Measurements from ENCODE around the gene POLD1.

The POLD1 gene

GRCh38 chr19:50447053-50447452 lies 62.9 kb downstream of the POLD1 start:
- no peak for DNase-seq

- DNase-seq = no peak
These were observed 63.6 kb downstream of the POLD1 start for GRCh38 chr19:50447750-50448149.

GRCh38 chr19:50449236-50449899 lies 65.2 kb downstream of the POLD1 start:
- no peak for DNase-seq

- no peak for DNase-seq
These were observed 66.4 kb downstream of the POLD1 start for GRCh38 chr19:50450369-50451222.

- no peak for DNase-seq
These were observed 67.0 kb downstream of the POLD1 start for GRCh38 chr19:50451223-50451534.

- no peak for DNase-seq
These were observed 69.1 kb downstream of the POLD1 start for GRCh38 chr19:50453243-50453642.

- DNase-seq = no peak
These were observed 71.8 kb downstream of the POLD1 start for GRCh38 chr19:50455992-50456391.

GRCh38 chr19:50457300-50457699 lies 73.2 kb downstream of the POLD1 start:
- DNase-seq = no peak

GRCh38 chr19:50458396-50459066 lies 74.4 kb downstream of the POLD1 start:
- DNase-seq = no peak

GRCh38 chr19:50459067-50459456 lies 74.9 kb downstream of the POLD1 start:
- no peak for DNase-seq

- no peak for DNase-seq
These were observed 75.5 kb downstream of the POLD1 start for GRCh38 chr19:50459638-50460037.

GRCh38 chr19:50460161-50460765 lies 76.1 kb downstream of the POLD1 start:
- no peak for DNase-seq

GRCh38 chr19:50461066-50461875 lies 77.1 kb downstream of the POLD1 start:
- peak; percentile 34 for DNase-seq

GRCh38 chr19:50462970-50463369 lies 78.8 kb downstream of the POLD1 start:
- DNase-seq = no peak

GRCh38 chr19:50464348-50464747 lies 80.2 kb downstream of the POLD1 start:
- no peak for DNase-seq

GRCh38 chr19:50465000-50465399 lies 80.9 kb downstream of the POLD1 start:
- DNase-seq = no peak

- peak; percentile 75 for DNase-seq
These were observed 82.0 kb downstream of the POLD1 start for GRCh38 chr19:50465986-50466705.

- no peak for DNase-seq
These were observed 82.5 kb downstream of the POLD1 start for GRCh38 chr19:50466706-50467039.

GRCh38 chr19:50467566-50467965 lies 83.4 kb downstream of the POLD1 start:
- no peak for DNase-seq

Data from NCI-H1105 (cell line).